PC-9 (cell line): Measurements from ENCODE around the gene ZNF512B.

Source experiments
- CTCF ChIP-seq: fragments of 200-600 bp; sonication (generic); conservative IDR thresholded peaks from 2 replicates; pipeline ENCODE4 v1.6.1; 2017; ENCODE audit warnings: mixed run types, antibody characterized with exemption, mild to moderate bottlenecking, moderate library complexity
- EZH2 ChIP-seq: fragments of 200-600 bp; sonication (generic); IDR thresholded peaks from 2 replicates; pipeline ENCODE4 v1.8.0; 2017; ENCODE audit warnings: antibody characterized with exemption, low read depth

DNA sequence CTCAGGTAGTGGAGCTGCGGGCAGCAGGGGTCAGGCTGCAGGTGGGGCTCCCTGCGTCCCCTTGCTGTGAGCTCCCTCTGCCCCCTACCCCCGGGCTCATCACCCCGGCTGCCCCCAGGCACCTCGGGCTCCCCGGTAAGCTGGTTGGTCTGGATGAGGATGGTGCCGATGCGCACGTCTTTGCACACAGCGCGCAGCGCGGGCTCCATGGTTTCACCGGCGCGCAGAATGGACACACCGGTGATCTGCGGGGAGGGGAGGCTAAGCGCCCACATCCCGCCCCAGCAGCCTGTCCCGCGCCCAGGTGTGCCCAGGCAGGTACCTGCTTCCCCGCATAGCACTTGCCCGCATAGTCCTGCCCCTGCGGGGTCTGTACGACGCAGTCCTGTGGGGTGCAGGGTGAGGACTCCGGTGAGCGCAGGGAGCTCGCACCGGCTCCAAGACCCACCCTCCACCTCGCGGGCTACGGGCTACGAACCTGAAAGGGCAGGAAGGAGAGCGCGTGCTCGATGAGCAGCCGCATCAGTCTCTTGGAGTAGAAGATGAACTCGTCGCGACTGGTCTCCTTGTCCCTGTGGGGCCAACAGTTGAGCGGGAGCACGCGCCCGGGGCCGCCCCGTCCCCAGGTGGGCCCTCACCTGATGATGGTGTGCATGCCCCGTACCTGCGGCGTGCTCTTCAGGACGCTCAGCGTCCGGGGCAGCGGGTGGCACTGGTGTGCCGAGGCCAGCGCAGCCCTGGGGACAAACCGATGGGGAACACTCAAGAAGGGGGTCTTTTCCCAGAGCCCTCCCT, 29.1 kb downstream of the ZNF512B start:
- TF ChIP-seq CTCF (no peak), EZH2 (no peak)
